C4-2B (cell line): Measurements from ENCODE around the gene AHI1.

Source experiments
- H3K27ac ChIP-seq: fragments of 450-650 bp; 2 replicates; pipeline ENCODE4 v1.5.1; 2017
- CTCF ChIP-seq: fragments of 450-650 bp; conservative IDR thresholded peaks from 2 replicates; pipeline ENCODE4 v1.5.1; 2017; ENCODE audit warnings: mild to moderate bottlenecking
- ZFX ChIP-seq: fragments of 450-650 bp; IDR thresholded peaks from 2 replicates; pipeline ENCODE4 v1.6.1; 2017

The AHI1 gene

GRCh38 chr6:135395136-135395535 lies 102.4 kb downstream of the AHI1 start:
- no peak overlapping the region for H3K27ac ChIP-seq

DNA sequence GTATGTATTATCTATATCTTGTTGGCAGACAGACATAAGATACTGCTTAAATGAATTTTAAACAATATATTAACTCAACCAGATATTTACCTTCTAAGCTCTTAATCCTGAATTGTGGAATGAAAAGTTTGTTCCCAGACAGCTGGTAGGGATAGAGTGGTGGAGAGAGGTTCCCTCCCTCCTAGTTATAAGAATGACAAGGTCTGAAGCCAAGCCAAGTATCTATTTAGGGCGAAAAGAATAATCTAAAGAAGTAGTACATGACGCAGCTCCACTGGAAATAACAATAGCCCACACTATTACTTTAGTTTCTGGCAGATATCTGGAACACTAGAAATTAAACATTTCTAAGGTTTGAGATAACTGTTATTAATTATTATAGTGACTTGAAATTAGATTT lies 104.3 kb downstream of the AHI1 start:
- no peak overlapping the region for H3K27ac ChIP-seq
- TF ChIP-seq CTCF = no peak
- no peak for TF ChIP-seq ZFX

More at GRCh38 chr6:135395136-135395535, 102.4 kb downstream of the AHI1 start:
- TF ChIP-seq CTCF (no peak), ZFX (no peak)

DNA sequence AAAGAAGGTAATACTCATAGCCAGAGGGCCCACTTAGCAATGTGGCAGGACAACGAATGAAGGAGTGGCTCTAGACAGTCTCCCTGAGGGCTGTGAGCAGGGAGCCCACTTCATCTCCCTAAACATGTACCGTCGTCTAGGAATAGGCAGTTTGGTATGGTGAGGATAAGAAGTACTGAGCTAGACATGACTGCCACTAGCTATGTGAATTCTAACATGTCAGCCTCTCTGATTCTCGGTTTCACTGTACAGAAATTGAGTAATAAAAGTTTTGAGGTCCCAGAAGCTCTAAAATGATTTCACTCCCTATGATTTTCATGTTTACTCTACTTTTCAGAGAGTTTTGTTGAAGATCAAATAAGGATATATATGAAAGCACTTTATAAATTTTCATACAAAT lies 107.1 kb downstream of the AHI1 start:
- TF ChIP-seq ZFX = no peak
- TF ChIP-seq CTCF = no peak
- no peak overlapping the region for H3K27ac ChIP-seq

DNA sequence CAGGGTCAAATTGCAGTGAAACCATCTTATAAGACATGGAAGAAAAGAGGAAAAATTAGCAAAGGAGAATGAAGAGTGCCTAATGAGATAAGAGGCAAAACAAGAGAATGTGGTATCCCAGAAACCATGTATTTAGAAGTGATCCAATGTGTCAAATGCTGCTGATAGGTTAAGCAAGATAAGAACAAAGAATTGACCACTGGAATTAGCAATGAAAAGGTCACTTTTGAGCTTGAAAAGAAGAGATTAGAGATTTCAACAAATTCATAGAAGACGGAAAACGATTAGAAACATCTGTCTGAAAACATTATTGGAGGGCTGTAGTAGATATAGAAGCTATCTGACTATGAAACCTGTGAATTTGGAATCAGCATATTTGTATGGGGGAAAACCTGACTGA lies 112.2 kb downstream of the AHI1 start:
- TF ChIP-seq CTCF = no peak
- TF ChIP-seq ZFX = no peak
- no peak overlapping the region for H3K27ac ChIP-seq

GRCh38 chr6:135383766-135384165 lies 113.8 kb downstream of the AHI1 start:
- TF ChIP-seq ZFX = no peak
- TF ChIP-seq CTCF = peak; percentile 24
- no peak overlapping the region for H3K27ac ChIP-seq

DNA sequence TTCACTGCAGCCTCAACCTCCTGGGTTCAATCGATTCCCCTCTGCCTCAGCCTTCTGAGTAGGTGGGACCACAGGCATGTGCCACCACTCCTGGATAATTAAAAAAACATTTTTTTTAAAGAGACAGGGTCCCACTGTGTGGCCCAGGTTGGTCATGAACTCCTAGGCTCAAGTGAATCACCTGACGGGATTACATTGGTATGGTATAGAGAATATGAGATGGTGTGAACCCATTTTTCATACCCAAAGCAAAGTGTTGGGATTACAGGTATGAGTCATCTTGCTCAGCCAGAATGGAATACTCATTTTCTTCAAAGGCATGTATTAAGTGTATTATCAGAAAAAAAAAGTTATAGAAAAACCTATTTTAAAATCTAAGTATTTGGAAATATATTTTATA lies 114.2 kb downstream of the AHI1 start:
- TF ChIP-seq ZFX (no peak), CTCF (no peak)
- no peak overlapping the region for H3K27ac ChIP-seq

GRCh38 chr6:135382182-135382628 lies 115.3 kb downstream of the AHI1 start:
- TF ChIP-seq ZFX = no peak
- TF ChIP-seq CTCF = no peak
- no peak overlapping the region for H3K27ac ChIP-seq
